K562 (cell line): ENCODE results near the gene DCXR. TPM values are rescaled to one million over a fixed set of nuclear protein-coding genes. Genes with fewer than 3 reads are reported as not detected.

Source experiments
- CEBPB ChIP-seq: fragments of 450-650 bp; IDR thresholded peaks from 2 replicates; pipeline ENCODE4 v1.6.1; 2016; ENCODE audit warnings: missing genetic modification characterization, missing compliant biosample characterization
- CTBP1 ChIP-seq: fragments of 450-650 bp; IDR thresholded peaks from 2 replicates; pipeline ENCODE4 v1.6.1; 2016; ENCODE audit warnings: borderline replicate concordance
- CXXC5 ChIP-seq: fragments of 250-450 bp; sonication (Bioruptor Pico); IDR thresholded peaks from 2 replicates; pipeline ENCODE4 v1.8.0; 2022; ENCODE audit warnings: inconsistent platforms, mild to moderate bottlenecking, moderate library complexity
- KLF6 ChIP-seq: fragments of 250-450 bp; sonication (Bioruptor Pico); IDR thresholded peaks from 2 replicates; pipeline ENCODE4 v1.4.0; 2020; ENCODE audit warnings: mild to moderate bottlenecking, moderate library complexity, borderline replicate concordance
- MAX ChIP-seq: sonication (generic); formaldehyde crosslinking; IDR thresholded peaks from 2 replicates; pipeline ENCODE4 v1.9.0; 2022; ENCODE audit warnings: mild to moderate bottlenecking, missing genetic modification reagents
- MLLT1 ChIP-seq, 2 experiments: fragments of 450-650 bp; IDR thresholded peaks; 2 replicates each; pipeline ENCODE4 v1.6.1; 2016
- MNT ChIP-seq, 2 experiments: fragments of 450-650 bp; conservative IDR thresholded peaks; 2 replicates each; pipeline ENCODE4 v1.6.1; 2017; ENCODE audit warnings: mild to moderate bottlenecking in 2 of 2, moderate library complexity in 2 of 2
- NEUROD1 ChIP-seq: fragments of 150-350 bp; IDR thresholded peaks from 2 replicates; pipeline ENCODE4 v1.6.1; 2014; ENCODE audit warnings: borderline replicate concordance, low read length, low read depth; ENCODE audit not compliant: partially characterized antibody
- POLR2A ChIP-seq: fragments of 450-650 bp; conservative IDR thresholded peaks from 2 replicates; pipeline ENCODE4 v1.6.1; 2016
- SMAD4 ChIP-seq: fragments of 250-450 bp; sonication (Bioruptor Pico); conservative IDR thresholded peaks from 2 replicates; pipeline ENCODE4 v1.8.0; 2021; ENCODE audit warnings: inconsistent platforms, mild to moderate bottlenecking, moderate library complexity
- SMARCA4 ChIP-seq: fragments of 450-650 bp; IDR thresholded peaks from 2 replicates; pipeline ENCODE4 v1.6.1; 2016
- SOX6 ChIP-seq: fragments of 450-650 bp; IDR thresholded peaks from 2 replicates; pipeline ENCODE4 v1.6.1; 2014; ENCODE audit warnings: mild to moderate bottlenecking
- SP1 ChIP-seq: sonication (generic); formaldehyde crosslinking; IDR thresholded peaks from 2 replicates; pipeline ENCODE4 v1.8.1; 2022; ENCODE audit warnings: mild to moderate bottlenecking, missing genetic modification reagents
- TBP ChIP-seq: optimal IDR thresholded peaks from 2 replicates; pipeline ENCODE3; 2011; ENCODE audit warnings: low read depth, low read length, improper control_type of control experiment
- THAP12 ChIP-seq: fragments of 250-450 bp; sonication (Bioruptor Pico); IDR thresholded peaks from 2 replicates; pipeline ENCODE4 v1.9.0; 2021; ENCODE audit warnings: mild to moderate bottlenecking, inconsistent platforms
- ZBTB9 ChIP-seq: fragments of 450-650 bp; formaldehyde crosslinking; IDR thresholded peaks from 2 replicates; pipeline ENCODE4 v1.4.0; 2020; ENCODE audit warnings: mild to moderate bottlenecking, moderate library complexity
- ZNF263 ChIP-seq: sonication (generic); formaldehyde crosslinking; IDR thresholded peaks from 2 replicates; pipeline ENCODE4 v1.8.0; 2022; ENCODE audit warnings: mild to moderate bottlenecking, missing genetic modification reagents, borderline replicate concordance
- ZNF57 ChIP-seq: fragments of 450-650 bp; formaldehyde crosslinking; IDR thresholded peaks from 2 replicates; pipeline ENCODE4 v1.4.0; 2020; ENCODE audit warnings: mild to moderate bottlenecking, moderate library complexity
- ZNF79 ChIP-seq: fragments of 250-450 bp; sonication (Bioruptor Pico); IDR thresholded peaks from 2 replicates; pipeline ENCODE4 v1.4.0; 2020; ENCODE audit warnings: low read depth, mild to moderate bottlenecking, moderate library complexity
- polyA plus RNA-seq, 8 experiments: library from polyadenylated mRNA; depleted of rRNA in 4 of 8; stranded (reverse) in 5 of 8; unstranded in 3 of 8; fragments of >200 nt; fragmentation: Nextera tagmentation in 2 of 8; fragmentation: Illumina TruSeq in 1 of 8; extraction: Ambion mirVana in 2 of 8; extraction: Trizol in 1 of 8; gene quantifications; 2 replicates each; pipeline versions ENCODE4 v1.2.1 to v1.2.3, GENCODE V29; 2011 to 2014; ENCODE audit warnings: inconsistent platforms in 1 of 8, missing spikeins in 1 of 8
- total RNA-seq, 7 experiments: library from RNA; depleted of rRNA in 6 of 7; stranded (reverse); fragments of >200 nt in 6 of 7; fragmentation: Illumina TruSeq in 2 of 7; extraction: Trizol in 2 of 7; gene quantifications; 2 replicates each; pipeline versions ENCODE4 v1.2.1 to v1.2.3, GENCODE V29; 2011 to 2021; ENCODE audit warnings: low replicate concordance in 1 of 7

DCXR gene
- total and polyA plus RNA-seq, 9 of the 15 experiments (the other 6 are each of a cell fraction or from before 2014, with no cell fraction given), result 21.3 to 274 (median 156) TPM

GRCh38 chr17:82037092-82037888 lies at the start of gene DCXR (continued):
- no peak for TF ChIP-seq MLLT1 (IDR thresholded peaks at IDR 0.05)
- TF ChIP-seq MNT (conservative IDR thresholded peaks at IDR 0.05), result peak; percentile 94 to 98
- no peak for TF ChIP-seq ZNF57 (CRISPR knock-in tag)
- TF ChIP-seq SOX6, result peak; percentile 64
- TF ChIP-seq ZNF263, result peak; percentile 56; the same call in 1 of the 2 replicates
- peak; percentile 99 for TF ChIP-seq CTBP1
- TF ChIP-seq ZBTB9 (CRISPR knock-in tag), result peak; percentile 64; the same call in 1 of the 2 replicates
- peak; percentile 86 for TF ChIP-seq CXXC5
- no peak for TF ChIP-seq ZNF79 (CRISPR knock-in tag)
- peak; percentile 23; the same call in 1 of the 2 replicates for TF ChIP-seq KLF6 (CRISPR knock-in tag)
- TF ChIP-seq SP1 (CRISPR knock-in tag), result peak; percentile 97
- TF ChIP-seq CEBPB (tag), result no peak
- peak; percentile 64; the same call in 1 of the 2 replicates for TF ChIP-seq SMAD4 (CRISPR knock-in tag)
- peak; percentile 66 for TF ChIP-seq NEUROD1
- TF ChIP-seq MAX, result peak; percentile 97
- peak; percentile 79 for TF ChIP-seq THAP12 (CRISPR knock-in tag)
- peak; percentile 91 for TF ChIP-seq TBP
- TF ChIP-seq SMARCA4, result no peak
- TF ChIP-seq POLR2A, result peak; percentile 99
